ENCODE data around the gene ABAT. TPM values are rescaled to one million over a fixed set of nuclear protein-coding genes. Genes with fewer than 3 reads are reported as not detected.

The ABAT gene
- total and polyA plus RNA-seq, 2 of the 8 experiments (the other 6 are each of a cell fraction or from before 2014, with no cell fraction given) = 6.4 to 8.4 TPM

DNA sequence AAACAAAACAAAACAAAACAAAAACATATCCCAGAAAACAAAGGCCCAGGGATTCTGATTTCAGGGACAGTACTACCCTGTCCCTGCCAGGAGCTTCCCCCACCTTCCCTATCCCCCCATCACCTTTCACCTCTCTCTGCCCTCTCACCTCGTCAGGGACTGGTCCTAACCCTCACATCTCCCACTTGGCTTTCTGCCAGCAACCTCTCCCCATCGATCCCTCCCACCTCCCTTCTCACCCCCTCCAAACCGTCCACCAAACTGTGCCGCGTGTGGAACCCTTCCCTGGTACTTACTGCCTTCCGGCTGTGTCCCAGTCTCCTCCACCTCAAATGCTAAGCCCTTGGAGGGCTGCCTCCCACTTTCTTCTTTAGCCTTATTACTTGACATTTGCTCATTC lies 86.7 kb downstream of the ABAT start:
- Histone ChIP-seq H2AFZ (ENCODE audit: low read length) (no peak overlapping the region), H3K18ac (ENCODE audit: extremely low read depth, low read length) (no peak overlapping the region), H2BK12ac (ENCODE audit: low read depth, low read length) (no peak overlapping the region), H3K23ac (ENCODE audit: insufficient read length) (no peak overlapping the region), H4K5ac (ENCODE audit: insufficient read length, low read depth, low read length) (no peak overlapping the region), H2BK5ac (ENCODE audit: low read depth, low read length) (no peak overlapping the region), H4K8ac (ENCODE audit: extremely low read depth, insufficient read depth, low read length) (no peak overlapping the region), H3K4me3 (ENCODE audit: extremely low read depth in 1 of 4, insufficient read depth in 2 of 4, low read depth in 3 of 4, low read length in 4 of 4) (no peak overlapping the region), H3K56ac (replicated peaks; ENCODE audit: insufficient read length, low read depth, low read length) (no peak overlapping the region), H2BK15ac (ENCODE audit: low read length) (no peak overlapping the region), H2BK120ac (replicated peaks; ENCODE audit: low read depth, low read length) (no peak overlapping the region), H4K20me1 (replicated peaks in 1 of 2; ENCODE audit: control insufficient read depth in 1 of 2, insufficient read depth in 2 of 2, low read length in 2 of 2) (no peaks in the 10 kb centered on the region), H3K27ac (ENCODE audit: low read depth, low read length) (no peak overlapping the region), H3K9ac (replicated peaks in 1 of 4; ENCODE audit: extremely low read depth in 1 of 4, low read depth in 3 of 4, low read length in 3 of 4) (no peak overlapping the region), H2AK5ac (ENCODE audit: low read depth, low read length) (no peak overlapping the region), H4K91ac (replicated peaks; ENCODE audit: insufficient read length, low read length) (no peak overlapping the region), H3K4me1 (replicated peaks in 1 of 4; ENCODE audit: control insufficient read depth in 3 of 4, insufficient read depth in 4 of 4, low read length in 3 of 4) (peaks cover 0 to 11% (median 5%) of the 10 kb centered on the region in 4 experiments; a peak in 4 of 7 replicates), H3K27me3 (replicated peaks in 1 of 4; ENCODE audit: control insufficient read depth in 3 of 4, extremely low read depth in 1 of 4, insufficient read depth in 3 of 4, low read length in 3 of 4) (no peaks in the 10 kb centered on the region), H3K14ac (ENCODE audit: insufficient read length) (no peak overlapping the region), H3K9me3 (ENCODE audit: insufficient read depth in 2 of 2, low read depth in 1 of 2, low read length in 1 of 2) (no peaks in the 10 kb centered on the region), H2BK20ac (ENCODE audit: low read length) (no peak overlapping the region), H3K79me2 (ENCODE audit: control insufficient read depth in 1 of 2, insufficient read depth in 2 of 2, low read length in 2 of 2) (no peaks in the 10 kb centered on the region; a peak in 1 of 4 replicates), H3K4me2 (ENCODE audit: insufficient read depth in 1 of 2, low read depth in 2 of 2, low read length in 2 of 2) (no peak overlapping the region), H3K4ac (replicated peaks; ENCODE audit: insufficient read length, low read depth, low read length) (no peak overlapping the region), H3K23me2 (ENCODE audit: low read depth, low read length) (no peaks in the 10 kb centered on the region), H3K36me3 (ENCODE audit: control insufficient read depth in 2 of 4, insufficient read depth in 4 of 4, low read length in 3 of 4) (no peaks in the 10 kb centered on the region), H3K79me1 (ENCODE audit: low read depth, low read length) (no peaks in the 10 kb centered on the region)
- ChIA-PET CTCF (ENCODE audit: partially characterized antibody) (interaction anchor here (1.7 kb wide), 1 partner anchor 30 kb away, joined by 8 read pairs; no protein-coding TSS in a partner anchor), POLR2A (ENCODE audit: partially characterized antibody) (no interaction called here)
- no peak for DNase-seq (ENCODE audit: low read depth in 1 of 2, low spot score in 2 of 2)
- no peak for FAIRE-seq
- 87% methylated on average over 6 of the region's 6 CpGs; no CpG with 5 or more reads in 1 of the 2 experiments for WGBS, 2 experiments (ENCODE audit: extremely low coverage in 1 of 2, insufficient coverage in 1 of 2, insufficient read length in 1 of 2, insufficient replicate concordance in 2 of 2, low coverage in 1 of 2, low lambda C conversion rate in 2 of 2, missing lambda C conversion rate in 1 of 2)
- TF ChIP-seq BRCA1 (IDR thresholded peaks at IDR 0.05; ENCODE audit: low read depth, low read length) (no peak), JUN (IDR thresholded peaks at IDR 0.05; ENCODE audit: low read depth, low read length) (no peak), EZH2 (IDR thresholded peaks at IDR 0.05; ENCODE audit: low read depth, low read length, severe bottlenecking) (no peak), CBX8 (IDR thresholded peaks at IDR 0.05; ENCODE audit: borderline replicate concordance, low read depth, low read length) (no peak), NRF1 (IDR thresholded peaks at IDR 0.05; ENCODE audit: low read depth, low read length) (no peak)
